Measurements from ENCODE around the gene KCNJ6.

DNA sequence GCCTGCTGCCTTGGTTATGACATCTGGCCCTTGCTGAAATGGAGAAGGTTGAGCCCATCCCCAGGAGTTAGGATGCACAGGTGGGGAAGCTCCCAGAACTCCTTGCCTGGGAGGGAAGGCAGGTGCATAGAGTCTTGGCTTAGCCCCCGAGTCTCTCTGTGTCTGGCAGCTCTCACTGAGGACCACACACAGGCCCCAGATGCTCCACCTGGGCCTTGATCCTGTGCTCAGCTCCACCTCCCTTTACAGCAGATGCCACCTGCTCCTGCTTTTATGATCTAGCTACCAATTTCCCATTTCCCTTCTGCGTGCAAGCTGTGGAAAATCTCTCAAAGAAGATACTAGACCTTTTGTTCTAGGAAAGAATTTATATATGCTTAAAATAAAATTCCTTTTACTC is 28.8 kb upstream of the KCNJ6 start:
- TF ChIP-seq, protein P1, sequence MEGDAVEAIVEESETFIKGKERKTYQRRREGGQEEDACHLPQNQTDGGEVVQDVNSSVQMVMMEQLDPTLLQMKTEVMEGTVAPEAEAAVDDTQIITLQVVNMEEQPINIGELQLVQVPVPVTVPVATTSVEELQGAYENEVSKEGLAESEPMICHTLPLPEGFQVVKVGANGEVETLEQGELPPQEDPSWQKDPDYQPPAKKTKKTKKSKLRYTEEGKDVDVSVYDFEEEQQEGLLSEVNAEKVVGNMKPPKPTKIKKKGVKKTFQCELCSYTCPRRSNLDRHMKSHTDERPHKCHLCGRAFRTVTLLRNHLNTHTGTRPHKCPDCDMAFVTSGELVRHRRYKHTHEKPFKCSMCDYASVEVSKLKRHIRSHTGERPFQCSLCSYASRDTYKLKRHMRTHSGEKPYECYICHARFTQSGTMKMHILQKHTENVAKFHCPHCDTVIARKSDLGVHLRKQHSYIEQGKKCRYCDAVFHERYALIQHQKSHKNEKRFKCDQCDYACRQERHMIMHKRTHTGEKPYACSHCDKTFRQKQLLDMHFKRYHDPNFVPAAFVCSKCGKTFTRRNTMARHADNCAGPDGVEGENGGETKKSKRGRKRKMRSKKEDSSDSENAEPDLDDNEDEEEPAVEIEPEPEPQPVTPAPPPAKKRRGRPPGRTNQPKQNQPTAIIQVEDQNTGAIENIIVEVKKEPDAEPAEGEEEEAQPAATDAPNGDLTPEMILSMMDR (IDR thresholded peaks at IDR 0.05): no peak
- no peak for TF ChIP-seq POLR2AphosphoS5 (IDR thresholded peaks at IDR 0.05)
